Testis (tissue), 2 donors: Measurements from ENCODE around the gene A3GALT2.
A peak's percentile ranks its signal among the peaks of the same experiment; 100 is the strongest.

ENCODE experiments used
- CTCF ChIP-seq, 3 experiments: fragments of 450-650 bp in 2 of 3; fragments of 200-600 bp in 1 of 3; sonication (generic) in 1 of 3; IDR thresholded peaks; one replicate each; pipeline ENCODE4 v1.5.1; 2016 to 2019; ENCODE audit warnings: antibody characterized with exemption in 3 of 3, mild to moderate bottlenecking in 2 of 3, moderate library complexity in 1 of 3
- POLR2A ChIP-seq: fragments of 450-650 bp; IDR thresholded peaks from one replicate; pipeline ENCODE4 v1.6.1; 2017; ENCODE audit warnings: antibody characterized with exemption, mild to moderate bottlenecking, moderate library complexity

GRCh38 chr1:33298623-33299277, 22.1 kb downstream of the A3GALT2 start:
- TF ChIP-seq CTCF (IDR thresholded peaks at IDR 0.05) (peak; percentile 66 to 83 (median 79)), POLR2A (no peak)
